Measurements from ENCODE around the gene SLC40A1. TPM values are rescaled to one million over a fixed set of nuclear protein-coding genes. Genes with fewer than 3 reads are reported as not detected.

SLC40A1 gene
- total and polyA plus RNA-seq, 2 donors (not counting 3 experiments of a cell fraction or from before 2014, with no cell fraction given): 8.5 to 15.1 TPM

- Histone ChIP-seq H2AFZ (ENCODE audit: low read depth, low read length) (no peak overlapping the region), H3K27ac (ENCODE audit: insufficient read depth, low read depth, low read length) (no peak overlapping the region), H3K9ac (replicated peaks; ENCODE audit: extremely low read depth, insufficient read depth, low read length) (no peak overlapping the region), H3K79me2 (ENCODE audit: control insufficient read depth, insufficient read depth, low read length) (no peaks in the 10 kb centered on the region), H3K9me3 (replicated peaks; ENCODE audit: control insufficient read depth, insufficient read depth, low read length) (no peaks in the 10 kb centered on the region), H3K4me3 (replicated peaks in 1 of 3; ENCODE audit: insufficient read depth in 1 of 3, low read depth in 1 of 3, low read length in 3 of 3) (no peak overlapping the region), H3K27me3 (ENCODE audit: control insufficient read depth in 2 of 2, insufficient read depth in 2 of 2, low read length in 2 of 2) (no peaks in the 10 kb centered on the region), H3K4me2 (ENCODE audit: insufficient read depth, low read length) (no peak overlapping the region), H3K4me1 (ENCODE audit: control insufficient read depth, extremely low read depth, insufficient read depth, low read length) (no peaks in the 10 kb centered on the region), H3K9me1 (replicated peaks; ENCODE audit: control insufficient read depth, extremely low read depth, insufficient read depth, low read length) (no peaks in the 10 kb centered on the region), H4K20me1 (replicated peaks; ENCODE audit: control insufficient read depth, extremely low read depth, insufficient read depth, low read length) (no peaks in the 10 kb centered on the region), H3K36me3 (ENCODE audit: control insufficient read depth in 2 of 2, extremely low read depth in 1 of 2, insufficient read depth in 2 of 2, low read length in 2 of 2) (no peaks in the 10 kb centered on the region)
- FAIRE-seq (no peak), DNase-seq (ENCODE audit: low read depth, low spot score) (no peak)
- no peak for TF ChIP-seq MYC (IDR thresholded peaks at IDR 0.05; ENCODE audit: low read depth, low read length)
- TF ChIP-seq CTCF (IDR thresholded peaks at IDR 0.05; ENCODE audit: extremely low read depth in 1 of 2, insufficient read depth in 1 of 2, low read depth in 1 of 2, low read length in 2 of 2): no peak
- TF ChIP-seq POLR2A (IDR thresholded peaks at IDR 0.05; ENCODE audit: low read depth, low read length): no peak
- no peak for TF ChIP-seq EZH2 (IDR thresholded peaks at IDR 0.05; ENCODE audit: borderline replicate concordance, low read depth, low read length, severe bottlenecking)
- no peak for TF ChIP-seq MAX (IDR thresholded peaks at IDR 0.05; ENCODE audit: insufficient read depth, insufficient read length)
- TF ChIP-seq GATA2 (IDR thresholded peaks at IDR 0.05; ENCODE audit: insufficient read depth, insufficient read length, low read depth, low read length): no peak
- TF ChIP-seq POLR2AphosphoS5 (IDR thresholded peaks at IDR 0.05; ENCODE audit: insufficient read depth, low read depth, low read length): no peak
- TF ChIP-seq JUN (IDR thresholded peaks at IDR 0.05; ENCODE audit: borderline replicate concordance, insufficient read depth, insufficient read length, low read depth): no peak
- TF ChIP-seq FOS (IDR thresholded peaks at IDR 0.05; ENCODE audit: borderline replicate concordance, insufficient read depth, low read length): no peak
- dilution Hi-C loops (cut with MboI; ENCODE audit: extremely low pct_ligation_motif_present, low sequenced_read_pairs): no loop called here
- intact Hi-C loops (cut with micrococcal nuclease): no loop called here
- ChIA-PET CTCF (interaction anchor here (1.0 to 1.2 kb wide), 2 partner anchors 9 to 11 kb away, joined by 3 read pairs; no protein-coding TSS in a partner anchor), POLR2A (no interaction called here)
- no TSS peak for BruUV-seq (replicated peaks)
Measured at GRCh38 chr2:189512879-189513278, 67.7 kb downstream of the SLC40A1 start.
